Measurements from ENCODE around the gene ARHGAP45.

ARHGAP45 gene

GRCh38 chr19:1049106-1049505 lies 17.9 kb upstream of the ARHGAP45 start:
- TF ChIP-seq POLR2AphosphoS5 (IDR thresholded peaks at IDR 0.05; ENCODE audit: low read depth, low read length): no peak
- no peak for TF ChIP-seq TAF1 (IDR thresholded peaks at IDR 0.05; ENCODE audit: borderline replicate concordance, low read depth, low read length)
- TF ChIP-seq POLR2A (IDR thresholded peaks at IDR 0.05; ENCODE audit: low read depth, low read length): no peak
- no peak for DNase-seq (ENCODE audit: insufficient read length)
- no peak for FAIRE-seq

GRCh38 chr19:1049800-1050199 lies 17.2 kb upstream of the ARHGAP45 start:
- FAIRE-seq (no peak), DNase-seq (ENCODE audit: insufficient read length) (no peak)
- no peak for TF ChIP-seq TAF1 (IDR thresholded peaks at IDR 0.05; ENCODE audit: borderline replicate concordance, low read depth, low read length)
- no peak for TF ChIP-seq POLR2A (IDR thresholded peaks at IDR 0.05; ENCODE audit: low read depth, low read length)
- no peak for TF ChIP-seq POLR2AphosphoS5 (IDR thresholded peaks at IDR 0.05; ENCODE audit: low read depth, low read length)

DNA sequence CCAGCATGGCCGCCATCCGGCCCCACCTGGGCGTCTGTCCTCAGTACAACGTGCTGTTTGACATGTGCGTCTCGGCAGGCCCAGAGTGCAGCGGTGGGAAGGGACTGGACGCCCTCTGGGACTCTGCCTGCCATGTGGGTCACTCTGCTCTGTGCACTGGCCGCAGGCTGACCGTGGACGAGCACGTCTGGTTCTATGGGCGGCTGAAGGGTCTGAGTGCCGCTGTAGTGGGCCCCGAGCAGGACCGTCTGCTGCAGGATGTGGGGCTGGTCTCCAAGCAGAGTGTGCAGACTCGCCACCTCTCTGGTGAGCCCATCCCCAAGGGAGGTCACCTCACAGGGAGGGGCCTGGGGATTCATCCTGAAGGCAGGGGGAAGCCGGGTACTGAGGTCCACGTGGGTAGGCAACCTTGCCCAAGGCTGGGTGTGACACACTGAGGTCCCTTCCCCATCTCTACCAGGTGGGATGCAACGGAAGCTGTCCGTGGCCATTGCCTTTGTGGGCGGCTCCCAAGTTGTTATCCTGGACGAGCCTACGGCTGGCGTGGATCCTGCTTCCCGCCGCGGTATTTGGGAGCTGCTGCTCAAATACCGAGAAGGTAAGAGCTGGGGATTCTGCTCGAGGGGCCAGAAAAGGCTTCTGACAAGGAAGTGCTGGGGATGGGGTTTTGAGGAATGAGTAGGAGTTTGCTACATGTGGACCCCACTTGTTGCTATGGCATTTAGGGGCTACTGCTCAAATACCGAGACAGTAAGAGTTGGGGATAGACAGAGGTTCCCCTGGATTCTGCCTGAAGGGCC lies 15.8 kb upstream of the ARHGAP45 start:
- DNase-seq (ENCODE audit: insufficient read length): no peak
- FAIRE-seq: no peak
- TF ChIP-seq POLR2A (IDR thresholded peaks at IDR 0.05; ENCODE audit: low read depth, low read length): no peak
- no peak for TF ChIP-seq TAF1 (IDR thresholded peaks at IDR 0.05; ENCODE audit: borderline replicate concordance, low read depth, low read length)
- no peak for TF ChIP-seq POLR2AphosphoS5 (IDR thresholded peaks at IDR 0.05; ENCODE audit: low read depth, low read length)

DNA sequence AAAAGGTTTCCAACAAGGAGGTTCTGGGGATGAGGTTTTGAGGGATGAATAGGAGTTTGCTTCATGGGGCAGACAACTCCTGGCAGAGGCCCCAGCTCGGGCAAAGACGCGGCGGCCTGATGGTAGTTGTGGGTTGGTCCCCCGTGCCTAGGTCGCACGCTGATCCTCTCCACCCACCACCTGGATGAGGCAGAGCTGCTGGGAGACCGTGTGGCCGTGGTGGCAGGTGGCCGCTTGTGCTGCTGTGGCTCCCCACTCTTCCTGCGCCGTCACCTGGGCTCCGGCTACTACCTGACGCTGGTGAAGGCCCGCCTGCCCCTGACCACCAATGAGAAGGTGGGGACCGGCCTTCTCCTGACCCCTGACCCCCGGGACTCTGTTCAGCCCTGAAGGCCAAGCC lies 15.2 kb upstream of the ARHGAP45 start:
- FAIRE-seq (no peak), DNase-seq (ENCODE audit: insufficient read length) (no peak)
- no peak for TF ChIP-seq POLR2AphosphoS5 (IDR thresholded peaks at IDR 0.05; ENCODE audit: low read depth, low read length)
- no peak for TF ChIP-seq POLR2A (IDR thresholded peaks at IDR 0.05; ENCODE audit: low read depth, low read length)
- no peak for TF ChIP-seq TAF1 (IDR thresholded peaks at IDR 0.05; ENCODE audit: borderline replicate concordance, low read depth, low read length)

GRCh38 chr19:1052349-1052975 lies 14.5 kb upstream of the ARHGAP45 start:
- DNase-seq (ENCODE audit: insufficient read length) (no peak), FAIRE-seq (no peak)
- TF ChIP-seq POLR2A (IDR thresholded peaks at IDR 0.05; ENCODE audit: low read depth, low read length) (no peak), POLR2AphosphoS5 (IDR thresholded peaks at IDR 0.05; ENCODE audit: low read depth, low read length) (no peak), TAF1 (IDR thresholded peaks at IDR 0.05; ENCODE audit: borderline replicate concordance, low read depth, low read length) (no peak)

DNA sequence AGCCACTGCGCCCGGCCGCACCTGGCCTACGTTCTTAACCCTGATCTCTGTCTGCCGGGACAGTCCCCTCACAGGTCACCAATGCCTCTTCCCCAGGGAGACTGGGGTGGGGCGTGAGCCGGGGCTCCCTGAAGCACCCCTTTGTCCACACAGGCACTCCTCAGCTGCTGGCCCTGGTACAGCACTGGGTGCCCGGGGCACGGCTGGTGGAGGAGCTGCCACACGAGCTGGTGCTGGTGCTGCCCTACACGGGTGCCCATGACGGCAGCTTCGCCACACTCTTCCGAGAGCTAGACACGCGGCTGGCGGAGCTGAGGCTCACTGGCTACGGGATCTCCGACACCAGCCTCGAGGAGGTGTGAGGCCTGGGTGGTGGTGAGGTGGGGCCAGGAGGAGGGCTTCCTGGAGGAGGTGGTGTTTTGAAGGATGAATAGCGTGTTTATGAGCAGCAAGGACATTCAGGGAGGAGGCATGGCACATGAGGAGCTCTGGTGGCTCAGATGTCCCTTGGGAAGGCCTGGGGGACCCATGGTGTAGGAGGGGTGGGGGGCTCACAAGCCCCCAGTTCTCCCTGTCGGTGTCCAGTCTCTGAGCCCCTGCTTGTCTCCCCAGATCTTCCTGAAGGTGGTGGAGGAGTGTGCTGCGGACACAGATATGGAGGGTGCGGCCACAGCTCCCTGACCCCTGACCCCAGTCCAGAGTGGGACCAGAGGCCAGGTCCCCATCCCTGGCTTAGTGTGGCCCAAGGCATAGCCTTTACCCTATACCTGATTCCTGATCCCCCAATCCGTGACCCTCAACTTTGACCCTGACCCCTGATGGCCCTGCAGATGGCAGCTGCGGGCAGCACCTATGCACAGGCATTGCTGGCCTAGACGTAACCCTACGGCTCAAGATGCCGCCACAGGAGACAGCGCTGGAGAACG lies 13.5 kb upstream of the ARHGAP45 start:
- TF ChIP-seq TAF1 (IDR thresholded peaks at IDR 0.05; ENCODE audit: borderline replicate concordance, low read depth, low read length): no peak
- no peak for TF ChIP-seq POLR2AphosphoS5 (IDR thresholded peaks at IDR 0.05; ENCODE audit: low read depth, low read length)
- no peak for TF ChIP-seq POLR2A (IDR thresholded peaks at IDR 0.05; ENCODE audit: low read depth, low read length)
- no peak for FAIRE-seq

GRCh38 chr19:1054102-1055027 lies 12.6 kb upstream of the ARHGAP45 start:
- FAIRE-seq: no peak
- TF ChIP-seq TAF1 (IDR thresholded peaks at IDR 0.05; ENCODE audit: borderline replicate concordance, low read depth, low read length): no peak

More for the DNA sequence above, 13.5 kb upstream of the ARHGAP45 start:
- no peak for DNase-seq (ENCODE audit: insufficient read length)

GRCh38 chr19:1055028-1055425 lies 11.9 kb upstream of the ARHGAP45 start:
- no peak for FAIRE-seq

More at GRCh38 chr19:1054102-1055027, 12.6 kb upstream of the ARHGAP45 start:
- DNase-seq (ENCODE audit: insufficient read length): no peak

GRCh38 chr19:1055886-1056620 lies 10.9 kb upstream of the ARHGAP45 start:
- FAIRE-seq: no peak
- DNase-seq (ENCODE audit: insufficient read length): no peak
- TF ChIP-seq TAF1 (IDR thresholded peaks at IDR 0.05; ENCODE audit: borderline replicate concordance, low read depth, low read length) (no peak), POLR2AphosphoS5 (IDR thresholded peaks at IDR 0.05; ENCODE audit: low read depth, low read length) (no peak), POLR2A (IDR thresholded peaks at IDR 0.05; ENCODE audit: low read depth, low read length) (no peak)

More at GRCh38 chr19:1055028-1055425, 11.9 kb upstream of the ARHGAP45 start:
- no peak for DNase-seq (ENCODE audit: insufficient read length)
- TF ChIP-seq POLR2A (IDR thresholded peaks at IDR 0.05; ENCODE audit: low read depth, low read length) (no peak), TAF1 (IDR thresholded peaks at IDR 0.05; ENCODE audit: borderline replicate concordance, low read depth, low read length) (no peak), POLR2AphosphoS5 (IDR thresholded peaks at IDR 0.05; ENCODE audit: low read depth, low read length) (no peak)
